Colonic mucosa (tissue), 4 donors: ENCODE results near the gene ZNF846. TPM values are rescaled to one million over a fixed set of nuclear protein-coding genes. Genes with fewer than 3 reads are reported as not detected.
A peak's percentile ranks its signal among the peaks of the same experiment; 100 is the strongest.
"Not testable (repeated sequence)": the region's sequence is repeated elsewhere in the genome, so short reads cannot be mapped to it uniquely, and the experiment has no call there.

ENCODE experiments used
- DNase-seq: peaks from one replicate; pipeline ENCODE4 v3.0.0-alpha.2; 2020
- H3K27ac ChIP-seq: fragments of 200-600 bp; one replicate; pipeline ENCODE4 v1.8.0; 2021
- H3K27me3 ChIP-seq: fragments of 200-600 bp; one replicate; pipeline ENCODE4 v1.8.0; 2021
- H3K36me3 ChIP-seq: fragments of 200-600 bp; one replicate; pipeline ENCODE4 v1.8.0; 2021
- H3K4me1 ChIP-seq: fragments of 200-600 bp; one replicate; pipeline ENCODE4 v1.8.0; 2021; ENCODE audit warnings: mild to moderate bottlenecking
- H3K4me3 ChIP-seq: fragments of 200-600 bp; one replicate; pipeline ENCODE4 v1.8.0; 2021
- H3K9ac ChIP-seq, 2 donors: one replicate each; pipeline ENCODE4 v1.7.0; 2013; ENCODE audit warnings: control low read depth in 2 of 2, low read depth in 2 of 2, low read length in 2 of 2
- H3K9me3 ChIP-seq: fragments of 200-600 bp; one replicate; pipeline ENCODE4 v1.8.0; 2021
- CTCF ChIP-seq: fragments of 200-600 bp; IDR thresholded peaks from one replicate; pipeline ENCODE4 v1.8.0; 2022; ENCODE audit warnings: antibody characterized with exemption, mild to moderate bottlenecking
- intact Hi-C: fragments of 100-400 bp; cut with DNase I; formaldehyde crosslinking; loops from one replicate; pipeline ENCODE4 v1.14.1; 2022
- total RNA-seq, 2 donors: library from RNA; stranded (reverse); fragmentation: NEBNext Ultra II Directional in 1 of 2; extraction: Animal tissue kit (Norgen Biotek cat#: 25700) in 1 of 2; gene quantifications; one replicate each; pipeline ENCODE4 v1.2.1, GENCODE V29; 2021
- donor health status: healthy.
- donor health status: DM: no; HTN: no; CAD: no.
- donor health status: DM: no; HTN: no; CAD: no.

Gene ZNF846
- total RNA-seq, 2 donors from 2014 or later = 9.2 to 10.5 TPM

- intact Hi-C loops = no loop called here
- peak; percentile 31 for DNase-seq
- H3K9ac ChIP-seq = peak overlapping the region; percentile 74 to 81
Measured at GRCh38 chr19:9786342-9786741, 17.8 kb upstream of the ZNF846 start.

GRCh38 chr19:9785367-9786331, 17.1 kb upstream of the ZNF846 start:
- Histone ChIP-seq H3K36me3 (no peaks in the 10 kb centered on the region), H3K4me3 (peak overlapping the region; percentile 53), H3K4me1 (peaks cover 3% of the 10 kb centered on the region), H3K27me3 (no peaks in the 10 kb centered on the region), H3K9me3 (no peaks in the 10 kb centered on the region), H3K9ac (peak overlapping the region; percentile 74 to 81), H3K27ac (peak overlapping the region; percentile 97)
- TF ChIP-seq CTCF = no peak
- DNase-seq = peak; percentile 100
- intact Hi-C loops = no loop called here

More at GRCh38 chr19:9786342-9786741, 17.8 kb upstream of the ZNF846 start:
- H3K27ac ChIP-seq = peak overlapping the region; percentile 97
- no peaks in the 10 kb centered on the region for H3K27me3 ChIP-seq
- no peaks in the 10 kb centered on the region for H3K36me3 ChIP-seq
- no peak for TF ChIP-seq CTCF
- peak overlapping the region; percentile 53 for H3K4me3 ChIP-seq
- H3K4me1 ChIP-seq = peaks cover 3% of the 10 kb centered on the region
- no peaks in the 10 kb centered on the region for H3K9me3 ChIP-seq

DNA sequence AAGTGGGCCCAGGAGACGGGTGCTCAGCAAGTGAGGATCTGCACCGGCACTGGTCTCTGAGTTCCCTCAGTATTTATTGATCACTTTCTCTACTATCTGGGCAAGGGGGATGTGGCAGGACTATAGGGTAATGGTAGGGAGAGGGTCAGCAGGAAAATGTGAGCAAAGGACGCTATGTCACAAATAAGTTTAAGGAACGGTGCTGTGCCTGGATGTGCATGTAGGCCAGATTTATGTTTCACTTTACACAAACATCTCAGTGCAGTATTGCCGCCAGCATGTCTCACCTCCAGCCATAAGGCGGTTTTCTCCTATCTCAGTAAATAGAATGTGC, 15.6 kb upstream of the ZNF846 start:
- peak overlapping the region; percentile 42 for H3K4me3 ChIP-seq

DNA sequence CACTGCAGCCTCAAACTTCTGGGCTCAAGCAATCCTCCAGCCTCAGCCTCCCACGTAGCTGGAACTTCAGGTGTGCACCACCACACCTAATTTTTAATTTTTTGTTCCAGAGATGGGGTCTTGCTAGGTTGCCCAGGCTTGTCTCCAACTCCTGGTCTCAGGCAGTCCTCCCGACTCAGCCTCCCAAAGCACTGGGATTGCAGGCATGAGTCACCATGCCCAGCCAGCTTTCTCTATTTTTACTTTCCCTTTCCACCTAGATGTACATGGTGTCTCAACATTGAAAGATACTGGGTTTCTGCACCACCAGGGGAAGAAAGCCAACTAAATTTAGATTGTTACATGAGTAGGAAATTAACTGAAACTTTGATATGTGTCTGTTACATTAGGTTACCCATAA, 13.8 kb upstream of the ZNF846 start:
- H3K4me1 ChIP-seq = peaks cover 3% of the 10 kb centered on the region
- no peak for TF ChIP-seq CTCF
- H3K4me3 ChIP-seq = no peak overlapping the region
- no peak overlapping the region for H3K9ac ChIP-seq
- intact Hi-C loops = no loop called here
- no peak overlapping the region for H3K27ac ChIP-seq
- H3K36me3 ChIP-seq = no peaks in the 10 kb centered on the region
- no peaks in the 10 kb centered on the region for H3K9me3 ChIP-seq
- DNase-seq = no peak
- no peaks in the 10 kb centered on the region for H3K27me3 ChIP-seq

More for the DNA sequence above, 15.6 kb upstream of the ZNF846 start:
- intact Hi-C loops, H3K9me3 ChIP-seq, H3K36me3 ChIP-seq, H3K4me1 ChIP-seq, H3K27me3 ChIP-seq: not testable (repeated sequence)
- Histone ChIP-seq H3K27ac (peak overlapping the region; percentile 84), H3K9ac (peak overlapping the region in 1 of 2 donors; percentile 55)
- DNase-seq = peak; percentile 32

- intact Hi-C loops = no loop called here
- H3K4me1 ChIP-seq = no peaks in the 10 kb centered on the region
- H3K9ac ChIP-seq = no peak overlapping the region
- DNase-seq = no peak
- no peak for TF ChIP-seq CTCF
- no peak overlapping the region for H3K4me3 ChIP-seq
- no peaks in the 10 kb centered on the region for H3K27me3 ChIP-seq
- H3K36me3 ChIP-seq = peaks cover 8% of the 10 kb centered on the region
- H3K27ac ChIP-seq = no peak overlapping the region
- peaks cover 11% of the 10 kb centered on the region for H3K9me3 ChIP-seq
Measured at GRCh38 chr19:9757544-9758501, 10.7 kb downstream of the ZNF846 start.
